ENCODE measurements around the gene PTPN21. TPM values are rescaled to one million over a fixed set of nuclear protein-coding genes. Genes with fewer than 3 reads are reported as not detected.

Gene PTPN21
- total RNA-seq (23.2 TPM), polyA plus RNA-seq (ENCODE audit: insufficient read depth, low read depth, low replicate concordance) (5.3 TPM)
- long read RNA-seq, donor 1, result 0 reads
- long read RNA-seq, donor 2, full-length matches to known transcripts, result 1 of 1 reads
- long read RNA-seq, donor 2, partial matches to known transcripts, result 0 of 1 reads
- long read RNA-seq, donor 2, other reads (novel, unspliced or antisense), result 0 of 1 reads
- long read RNA-seq, donor 3, result 0 reads
- long read RNA-seq, donor 4, full-length matches to known transcripts, result 2 of 2 reads
- long read RNA-seq, donor 4, partial matches to known transcripts, result 0 of 2 reads
- long read RNA-seq, donor 4, other reads (novel, unspliced or antisense), result 0 of 2 reads
- long read RNA-seq, donor 5, result 0 reads
- long read RNA-seq, donor 6, result 0 reads
- long read RNA-seq, donor 7, partial matches to known transcripts, result 6 of 11 reads
- long read RNA-seq, donor 7, other reads (novel, unspliced or antisense), result 5 of 11 reads
- long read RNA-seq, donor 8, full-length matches to known transcripts, result 1 of 1 reads
- long read RNA-seq, donor 8, partial matches to known transcripts, result 0 of 1 reads
- long read RNA-seq, donor 8, other reads (novel, unspliced or antisense), result 0 of 1 reads
- long read RNA-seq, donor 9, result 0 reads
- long read RNA-seq, donor 10, result 0 reads

DNA sequence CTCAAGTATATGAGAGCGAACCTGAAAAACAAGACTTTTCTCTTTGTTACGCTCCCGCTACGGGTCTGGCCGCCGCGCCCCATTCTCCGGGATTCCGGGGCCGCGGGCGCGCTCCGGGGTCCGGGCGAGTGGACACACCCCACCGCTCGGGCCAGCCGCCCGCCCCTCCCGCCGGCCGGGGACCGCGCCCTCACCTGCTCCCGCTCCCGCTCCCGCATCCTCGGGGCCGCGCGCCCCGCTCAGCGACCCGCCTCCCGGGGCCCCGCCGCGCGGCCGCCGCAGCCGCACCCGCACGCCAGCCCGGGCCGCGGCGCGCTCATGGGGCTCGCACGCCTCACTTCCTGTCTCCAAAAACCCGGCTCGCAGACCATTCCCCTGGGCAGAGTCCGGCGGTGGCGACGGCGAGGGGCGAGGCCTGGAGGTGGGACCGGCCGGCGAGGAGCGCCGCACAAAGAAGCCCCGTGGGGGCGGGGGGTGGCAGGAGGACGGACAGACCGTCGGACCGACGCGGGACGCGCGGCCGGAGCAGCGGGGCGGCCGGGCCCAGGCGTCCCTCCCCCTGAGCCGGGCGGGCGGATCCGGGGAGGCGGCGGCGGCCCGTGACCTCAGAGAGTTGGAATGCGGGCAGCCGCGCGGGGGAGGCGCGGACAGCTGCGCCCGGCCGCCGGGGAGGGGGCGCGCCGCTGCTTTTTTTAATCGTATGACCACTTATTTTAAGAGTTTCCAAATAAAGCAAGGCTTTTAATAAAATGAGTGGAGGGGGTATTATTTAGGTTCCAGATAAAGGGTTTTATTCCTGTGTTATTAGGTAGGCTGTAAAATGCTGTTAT lies at the start of gene PTPN21:
Gene PTPN21, minus strand, starts transcription at position 551 of the 830 bp plus-strand sequence. CDS start 4,590 bp downstream, outside the sequence.
- Histone ChIP-seq H3K27me3 (ENCODE audit: control insufficient read depth, insufficient read depth, low read length) (no peaks in the 10 kb centered on the region), H3K9ac (ENCODE audit: low read length in 3 of 3) (peak within 1 kb of the TSS; percentile 75 to 92 (median 86)), H3K36me3 (ENCODE audit: control insufficient read depth in 2 of 3, insufficient read depth in 3 of 3, low read length in 3 of 3) (no peaks in the 10 kb centered on the region), H3K4me3 (ENCODE audit: low read length in 3 of 3) (peak within 1 kb of the TSS; percentile 83 to 85 (median 83)), H3K27ac (ENCODE audit: low read depth in 2 of 2, low read length in 2 of 2) (peak within 1 kb of the TSS; percentile 86 to 89), H3K4me1 (ENCODE audit: control insufficient read depth in 2 of 3, insufficient read depth in 2 of 3, low read depth in 1 of 3, low read length in 3 of 3) (peaks cover 3 to 14% (median 7%) of the 10 kb centered on the region in 3 donors), H3K9me3 (ENCODE audit: control insufficient read depth in 2 of 3, insufficient read depth in 1 of 3, low read length in 3 of 3) (no peaks in the 10 kb centered on the region)
- FAIRE-seq, result no peak
- TF ChIP-seq, protein P1, sequence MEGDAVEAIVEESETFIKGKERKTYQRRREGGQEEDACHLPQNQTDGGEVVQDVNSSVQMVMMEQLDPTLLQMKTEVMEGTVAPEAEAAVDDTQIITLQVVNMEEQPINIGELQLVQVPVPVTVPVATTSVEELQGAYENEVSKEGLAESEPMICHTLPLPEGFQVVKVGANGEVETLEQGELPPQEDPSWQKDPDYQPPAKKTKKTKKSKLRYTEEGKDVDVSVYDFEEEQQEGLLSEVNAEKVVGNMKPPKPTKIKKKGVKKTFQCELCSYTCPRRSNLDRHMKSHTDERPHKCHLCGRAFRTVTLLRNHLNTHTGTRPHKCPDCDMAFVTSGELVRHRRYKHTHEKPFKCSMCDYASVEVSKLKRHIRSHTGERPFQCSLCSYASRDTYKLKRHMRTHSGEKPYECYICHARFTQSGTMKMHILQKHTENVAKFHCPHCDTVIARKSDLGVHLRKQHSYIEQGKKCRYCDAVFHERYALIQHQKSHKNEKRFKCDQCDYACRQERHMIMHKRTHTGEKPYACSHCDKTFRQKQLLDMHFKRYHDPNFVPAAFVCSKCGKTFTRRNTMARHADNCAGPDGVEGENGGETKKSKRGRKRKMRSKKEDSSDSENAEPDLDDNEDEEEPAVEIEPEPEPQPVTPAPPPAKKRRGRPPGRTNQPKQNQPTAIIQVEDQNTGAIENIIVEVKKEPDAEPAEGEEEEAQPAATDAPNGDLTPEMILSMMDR (IDR thresholded peaks at IDR 0.05; ENCODE audit: borderline replicate concordance, extremely low read depth, insufficient read depth), result no peak
- peak; percentile 85 to 92 (median 88) for DNase-seq
- intact Hi-C loops (cut with DNase I), result no loop called here

DNA sequence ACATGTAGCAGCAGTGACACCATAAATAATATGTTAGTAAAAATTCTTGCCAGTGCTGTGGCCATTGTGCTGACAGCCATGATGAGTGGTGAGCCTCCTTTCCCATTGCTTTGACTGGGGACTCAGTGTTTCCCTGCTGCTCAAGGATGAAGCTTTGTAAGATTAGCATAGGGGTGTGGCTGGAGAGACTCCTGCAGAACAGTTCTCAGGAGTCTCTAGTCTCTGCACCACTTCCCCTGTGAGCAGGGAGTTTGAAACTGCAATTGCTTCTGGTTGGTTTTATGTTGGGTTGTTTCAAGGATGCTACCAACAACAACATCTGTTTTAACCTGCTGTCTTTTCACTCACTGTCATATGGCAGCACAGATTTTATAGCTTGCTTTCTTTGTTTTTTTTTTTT lies 49.4 kb upstream of the PTPN21 start:
- Histone ChIP-seq H3K27me3 (ENCODE audit: control insufficient read depth, insufficient read depth, low read length) (no peaks in the 10 kb centered on the region), H3K4me3 (ENCODE audit: low read length in 3 of 3) (no peak overlapping the region), H3K9me3 (ENCODE audit: control insufficient read depth in 2 of 3, insufficient read depth in 1 of 3, low read length in 3 of 3) (no peaks in the 10 kb centered on the region), H3K36me3 (ENCODE audit: control insufficient read depth in 2 of 3, insufficient read depth in 3 of 3, low read length in 3 of 3) (peaks cover 20 to 70% (median 45%) of the 10 kb centered on the region in 3 donors), H3K27ac (ENCODE audit: low read depth in 2 of 2, low read length in 2 of 2) (no peak overlapping the region), H3K4me1 (ENCODE audit: control insufficient read depth in 2 of 3, insufficient read depth in 2 of 3, low read depth in 1 of 3, low read length in 3 of 3) (no peaks in the 10 kb centered on the region), H3K9ac (ENCODE audit: low read length in 3 of 3) (no peak overlapping the region)
- FAIRE-seq (no peak), DNase-seq (no peak)
- intact Hi-C loops (cut with DNase I), result no loop called here
- TF ChIP-seq, protein P1 (IDR thresholded peaks at IDR 0.05; ENCODE audit: borderline replicate concordance, extremely low read depth, insufficient read depth), result no peak

DNA sequence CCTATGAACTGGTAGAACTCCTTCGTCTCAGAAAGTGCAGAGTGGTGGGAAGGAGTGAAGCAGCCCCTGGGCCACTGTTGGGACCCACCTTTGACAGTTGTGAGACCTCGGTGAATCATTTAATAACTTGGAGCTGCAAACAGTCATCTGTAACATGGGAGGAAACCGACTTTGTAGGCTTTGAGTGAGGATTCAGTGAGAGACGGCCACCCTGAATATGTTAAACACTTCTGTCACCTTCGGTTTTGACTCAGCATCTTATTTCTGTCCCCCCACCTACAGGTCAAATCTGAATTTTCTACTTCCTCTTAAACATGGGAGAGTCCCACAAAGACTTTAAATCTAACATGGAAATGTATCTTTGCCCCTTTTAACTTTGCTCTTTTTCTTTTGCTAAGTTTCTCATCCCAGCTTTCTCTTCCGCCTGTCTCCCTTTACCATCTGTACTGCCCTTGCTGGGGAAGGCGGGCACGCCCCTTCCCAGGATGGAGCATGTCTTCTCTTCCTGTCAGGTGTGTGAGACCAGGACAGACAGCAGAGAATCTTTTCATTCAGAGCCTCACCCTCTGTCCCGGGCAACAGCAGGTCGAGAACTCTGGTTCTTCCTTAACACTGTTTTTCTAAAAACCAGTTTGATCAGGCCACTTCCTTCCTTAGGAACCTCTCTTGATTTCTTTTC lies 45.1 kb upstream of the PTPN21 start:
- no peaks in the 10 kb centered on the region for H3K9me3 ChIP-seq (ENCODE audit: control insufficient read depth in 2 of 3, insufficient read depth in 1 of 3, low read length in 3 of 3)
- H3K27me3 ChIP-seq (ENCODE audit: control insufficient read depth, insufficient read depth, low read length), result no peaks in the 10 kb centered on the region
- intact Hi-C loops (cut with DNase I), result no loop called here
- H3K36me3 ChIP-seq (ENCODE audit: control insufficient read depth in 2 of 3, insufficient read depth in 3 of 3, low read length in 3 of 3), result peaks cover 13 to 57% (median 44%) of the 10 kb centered on the region in 3 donors
- TF ChIP-seq, protein P1 (IDR thresholded peaks at IDR 0.05; ENCODE audit: borderline replicate concordance, extremely low read depth, insufficient read depth), result no peak
- H3K27ac ChIP-seq (ENCODE audit: low read depth in 2 of 2, low read length in 2 of 2), result no peak overlapping the region
- no peak for FAIRE-seq
- peak in 1 of 5 donors; percentile 8 for DNase-seq
- H3K4me1 ChIP-seq (ENCODE audit: control insufficient read depth in 2 of 3, insufficient read depth in 2 of 3, low read depth in 1 of 3, low read length in 3 of 3), result no peaks in the 10 kb centered on the region
- H3K9ac ChIP-seq (ENCODE audit: low read length in 3 of 3), result no peak overlapping the region
- no peak overlapping the region for H3K4me3 ChIP-seq (ENCODE audit: low read length in 3 of 3)

Data from kidney (tissue), 22 donors.